Measurements from ENCODE around the gene CCDC78.

DNA sequence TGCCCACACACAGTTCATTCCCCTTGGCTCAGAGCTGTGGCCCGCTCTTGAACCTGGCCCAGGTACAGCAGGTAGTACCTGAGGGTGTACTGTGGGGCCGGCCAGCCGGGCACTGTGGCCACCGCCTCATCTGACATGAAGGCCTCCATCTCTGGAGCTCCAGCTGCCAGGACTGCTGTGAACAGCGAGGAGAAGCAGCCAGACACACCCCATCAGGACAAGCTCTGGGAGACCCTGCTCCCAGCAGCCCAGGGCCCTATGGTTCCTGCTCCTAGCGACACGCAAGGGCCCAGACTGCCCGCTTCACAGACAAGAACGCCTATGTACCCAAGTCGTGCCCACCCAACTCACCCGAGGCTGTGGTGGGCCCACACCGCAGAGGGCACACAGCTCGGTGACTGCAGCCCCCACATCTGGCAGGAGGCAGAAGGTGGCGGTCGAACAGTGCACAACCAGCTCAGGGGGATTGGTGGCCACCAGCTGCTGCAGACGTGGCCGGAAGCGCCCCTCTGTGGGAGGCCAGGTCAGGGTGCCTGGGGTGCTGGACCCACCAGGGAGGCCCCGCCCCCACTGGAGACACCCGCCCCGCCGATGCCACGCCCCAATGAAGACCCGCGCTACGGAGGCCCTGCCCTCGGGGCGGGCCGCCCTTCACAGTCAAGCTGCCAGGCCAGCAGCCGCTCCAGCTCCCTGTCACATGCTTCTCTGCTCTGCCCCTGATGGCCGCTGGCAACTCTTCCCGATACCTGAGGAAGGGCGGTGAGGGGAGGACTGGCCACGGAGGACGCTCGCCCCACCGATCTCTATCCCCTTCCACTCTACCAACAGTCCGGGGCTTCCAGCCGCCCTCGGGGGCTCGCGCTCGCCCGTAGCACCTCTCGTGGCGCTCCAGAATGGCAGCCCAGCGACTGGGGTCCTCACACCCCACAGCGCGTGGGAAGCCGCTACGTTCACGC lies 47.1 kb downstream of the CCDC78 start:
- TF ChIP-seq, protein P1, sequence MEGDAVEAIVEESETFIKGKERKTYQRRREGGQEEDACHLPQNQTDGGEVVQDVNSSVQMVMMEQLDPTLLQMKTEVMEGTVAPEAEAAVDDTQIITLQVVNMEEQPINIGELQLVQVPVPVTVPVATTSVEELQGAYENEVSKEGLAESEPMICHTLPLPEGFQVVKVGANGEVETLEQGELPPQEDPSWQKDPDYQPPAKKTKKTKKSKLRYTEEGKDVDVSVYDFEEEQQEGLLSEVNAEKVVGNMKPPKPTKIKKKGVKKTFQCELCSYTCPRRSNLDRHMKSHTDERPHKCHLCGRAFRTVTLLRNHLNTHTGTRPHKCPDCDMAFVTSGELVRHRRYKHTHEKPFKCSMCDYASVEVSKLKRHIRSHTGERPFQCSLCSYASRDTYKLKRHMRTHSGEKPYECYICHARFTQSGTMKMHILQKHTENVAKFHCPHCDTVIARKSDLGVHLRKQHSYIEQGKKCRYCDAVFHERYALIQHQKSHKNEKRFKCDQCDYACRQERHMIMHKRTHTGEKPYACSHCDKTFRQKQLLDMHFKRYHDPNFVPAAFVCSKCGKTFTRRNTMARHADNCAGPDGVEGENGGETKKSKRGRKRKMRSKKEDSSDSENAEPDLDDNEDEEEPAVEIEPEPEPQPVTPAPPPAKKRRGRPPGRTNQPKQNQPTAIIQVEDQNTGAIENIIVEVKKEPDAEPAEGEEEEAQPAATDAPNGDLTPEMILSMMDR (optimal IDR thresholded peaks at IDR 0.05 in 1 of 3, IDR thresholded peaks at IDR 0.05 in 1 of 3, conservative IDR thresholded peaks at IDR 0.05 in 1 of 3; ENCODE audit: extremely low read depth in 1 of 3, insufficient read depth in 2 of 3, low read length in 3 of 3) = no peak
- TF ChIP-seq EZH2 (IDR thresholded peaks at IDR 0.05; ENCODE audit: low read length) = no peak
